HepG2 (cell line): ENCODE measurements around the gene ABCC10. TPM values are rescaled to one million over a fixed set of nuclear protein-coding genes. Genes with fewer than 3 reads are reported as not detected.

Experiments used
- AKNA ChIP-seq: sonication (generic); formaldehyde crosslinking; IDR thresholded peaks from 2 replicates; pipeline ENCODE4 v1.4.0; 2020; ENCODE audit warnings: missing genetic modification reagents, borderline replicate concordance
- IKZF1 ChIP-seq: fragments of 450-650 bp; IDR thresholded peaks from 2 replicates; pipeline ENCODE4 v1.7.1; 2016
- JDP2 ChIP-seq: sonication (generic); formaldehyde crosslinking; IDR thresholded peaks from 2 replicates; pipeline ENCODE4 v1.8.1; 2022; ENCODE audit warnings: missing genetic modification reagents, borderline replicate concordance
- KDM1A ChIP-seq: IDR thresholded peaks from 2 replicates; pipeline ENCODE4 v1.6.1; 2016; ENCODE audit warnings: missing compliant biosample characterization
- PCBP1 ChIP-seq: fragments of 200-400 bp; formaldehyde crosslinking; IDR thresholded peaks from 2 replicates; pipeline ENCODE4 v1.6.1; 2017; ENCODE audit warnings: mild to moderate bottlenecking, low read depth, low read length, borderline replicate concordance
- SRSF4 ChIP-seq: fragments of 200-400 bp; formaldehyde crosslinking; IDR thresholded peaks from one replicate; pipeline ENCODE4 v1.6.1; 2018; ENCODE audit warnings: mild to moderate bottlenecking, low read depth, low read length, moderate library complexity; ENCODE audit not compliant: poor library complexity, severe bottlenecking
- TBX2 ChIP-seq: sonication (generic); formaldehyde crosslinking; IDR thresholded peaks from 2 replicates; pipeline ENCODE4 v1.5.0; 2020; ENCODE audit warnings: missing genetic modification reagents, mild to moderate bottlenecking, borderline replicate concordance
- THAP11 ChIP-seq: IDR thresholded peaks from 2 replicates; pipeline ENCODE4 v1.6.1; 2016; ENCODE audit warnings: missing biosample characterization, missing genetic modification reagents
- ZNF691 ChIP-seq: sonication (generic); formaldehyde crosslinking; IDR thresholded peaks from 2 replicates; pipeline ENCODE4 v1.4.0; 2020; ENCODE audit warnings: missing genetic modification reagents, low read depth, mild to moderate bottlenecking, borderline replicate concordance
- ZNF7 ChIP-seq: IDR thresholded peaks from 2 replicates; pipeline ENCODE4 v1.6.1; 2016; ENCODE audit warnings: missing biosample characterization, missing genetic modification reagents
- ZNF788 ChIP-seq: sonication (generic); formaldehyde crosslinking; IDR thresholded peaks from 2 replicates; pipeline ENCODE4 v1.5.0; 2020; ENCODE audit warnings: mild to moderate bottlenecking, missing genetic modification reagents, borderline replicate concordance
- polyA plus RNA-seq, 8 experiments: library from polyadenylated mRNA; depleted of rRNA in 3 of 8; stranded (reverse) in 7 of 8; unstranded in 1 of 8; fragments of >200 nt; fragmentation: Illumina TruSeq in 4 of 8; extraction: Trizol in 4 of 8; gene quantifications; 2 replicates each; pipeline versions ENCODE4 v1.2.1 to v1.2.3, GENCODE V29; 2011 to 2016; ENCODE audit warnings: low read depth in 4 of 8, missing spikeins in 1 of 8, mixed read lengths in 1 of 8; ENCODE audit not compliant: insufficient read depth in 1 of 8
- total RNA-seq, 5 experiments: library from RNA; depleted of rRNA; stranded (reverse); fragments of >200 nt; fragmentation: Illumina TruSeq; extraction: Trizol; gene quantifications; 2 replicates each; pipeline ENCODE4 v1.2.3, GENCODE V29; 2016; ENCODE audit warnings: low read depth in 1 of 5
- TF ChIP-seq, protein P1 (sequence below): sonication (generic); formaldehyde crosslinking; IDR thresholded peaks from 2 replicates; pipeline ENCODE4 v1.4.0; 2020; ENCODE audit warnings: missing genetic modification reagents, borderline replicate concordance
- TF ChIP-seq, protein P2 (sequence below): IDR thresholded peaks from 2 replicates; pipeline ENCODE4 v1.6.1; 2016; ENCODE audit warnings: missing compliant biosample characterization, missing genetic modification reagents, borderline replicate concordance
- TF ChIP-seq, protein P3 (sequence below): sonication (generic); formaldehyde crosslinking; IDR thresholded peaks from 2 replicates; pipeline ENCODE4 v1.4.0; 2020; ENCODE audit warnings: missing genetic modification reagents

The ABCC10 gene
- total and polyA plus RNA-seq, 2 of the 13 experiments (the other 11 are each of a cell fraction or from before 2014, with no cell fraction given) = 16.0 to 24.3 TPM

DNA sequence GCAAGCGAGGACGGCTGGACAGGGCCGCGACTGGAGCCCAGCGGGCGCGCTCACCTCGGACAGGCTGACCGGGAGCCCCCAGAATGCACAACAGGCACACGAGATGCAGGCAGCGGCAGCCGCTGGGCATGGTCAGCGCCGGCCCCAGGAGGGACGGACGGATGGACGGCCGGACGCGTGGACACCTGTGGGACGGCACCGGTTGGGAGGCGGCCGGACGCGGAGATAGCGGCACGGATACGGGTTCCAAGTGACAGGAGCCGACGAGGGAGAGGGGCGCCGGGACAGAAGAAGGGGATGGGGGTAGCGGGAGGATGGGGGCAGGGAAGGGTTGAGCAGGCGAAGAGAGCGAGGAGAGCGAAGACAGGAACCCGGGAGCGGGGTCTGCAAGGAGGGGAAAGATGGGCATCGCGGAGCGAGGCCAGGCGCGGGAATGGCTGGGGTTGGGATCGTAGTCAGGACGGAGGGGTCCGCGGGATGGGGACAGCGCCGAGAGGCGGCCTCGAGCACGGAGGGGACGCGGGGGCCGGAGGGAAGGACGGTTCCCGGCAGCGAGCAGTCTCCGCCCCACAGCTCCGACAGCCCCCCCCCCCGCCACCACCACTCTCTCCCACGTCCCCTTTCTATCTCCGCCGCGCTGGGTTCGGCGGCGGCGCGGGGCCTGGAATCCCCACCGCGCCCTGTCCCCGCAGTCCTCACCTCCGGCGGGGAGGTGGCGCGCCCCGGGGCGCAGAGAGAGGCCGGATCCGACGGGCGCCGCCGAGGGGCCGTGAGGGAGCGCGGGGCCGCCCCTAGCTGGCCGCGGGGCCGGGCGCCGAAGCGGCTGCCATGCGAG lies 27.6 kb downstream of the ABCC10 start (continued):
- TF ChIP-seq, protein P1, sequence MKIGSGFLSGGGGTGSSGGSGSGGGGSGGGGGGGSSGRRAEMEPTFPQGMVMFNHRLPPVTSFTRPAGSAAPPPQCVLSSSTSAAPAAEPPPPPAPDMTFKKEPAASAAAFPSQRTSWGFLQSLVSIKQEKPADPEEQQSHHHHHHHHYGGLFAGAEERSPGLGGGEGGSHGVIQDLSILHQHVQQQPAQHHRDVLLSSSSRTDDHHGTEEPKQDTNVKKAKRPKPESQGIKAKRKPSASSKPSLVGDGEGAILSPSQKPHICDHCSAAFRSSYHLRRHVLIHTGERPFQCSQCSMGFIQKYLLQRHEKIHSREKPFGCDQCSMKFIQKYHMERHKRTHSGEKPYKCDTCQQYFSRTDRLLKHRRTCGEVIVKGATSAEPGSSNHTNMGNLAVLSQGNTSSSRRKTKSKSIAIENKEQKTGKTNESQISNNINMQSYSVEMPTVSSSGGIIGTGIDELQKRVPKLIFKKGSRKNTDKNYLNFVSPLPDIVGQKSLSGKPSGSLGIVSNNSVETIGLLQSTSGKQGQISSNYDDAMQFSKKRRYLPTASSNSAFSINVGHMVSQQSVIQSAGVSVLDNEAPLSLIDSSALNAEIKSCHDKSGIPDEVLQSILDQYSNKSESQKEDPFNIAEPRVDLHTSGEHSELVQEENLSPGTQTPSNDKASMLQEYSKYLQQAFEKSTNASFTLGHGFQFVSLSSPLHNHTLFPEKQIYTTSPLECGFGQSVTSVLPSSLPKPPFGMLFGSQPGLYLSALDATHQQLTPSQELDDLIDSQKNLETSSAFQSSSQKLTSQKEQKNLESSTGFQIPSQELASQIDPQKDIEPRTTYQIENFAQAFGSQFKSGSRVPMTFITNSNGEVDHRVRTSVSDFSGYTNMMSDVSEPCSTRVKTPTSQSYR (CRISPR knock-in tag) = no peak
- TF ChIP-seq SRSF4 (no peak), JDP2 (CRISPR knock-in tag) (no peak), ZNF691 (peak; percentile 53; the same call in 1 of the 2 replicates), AKNA (CRISPR knock-in tag) (no peak), KDM1A (CRISPR knock-in tag) (0 out of 2 replicates have a peak, but pooled peaks have one; percentile 35), IKZF1 (no peak), TBX2 (CRISPR knock-in tag) (peak; percentile 48; the same call in 1 of the 2 replicates), ZNF788 (CRISPR knock-in tag) (peak; percentile 82; the same call in 1 of the 2 replicates), PCBP1 (peak; percentile 60; the same call in 1 of the 2 replicates), THAP11 (peak; percentile 64), ZNF7 (CRISPR knock-in tag) (no peak)
- TF ChIP-seq, protein P2, sequence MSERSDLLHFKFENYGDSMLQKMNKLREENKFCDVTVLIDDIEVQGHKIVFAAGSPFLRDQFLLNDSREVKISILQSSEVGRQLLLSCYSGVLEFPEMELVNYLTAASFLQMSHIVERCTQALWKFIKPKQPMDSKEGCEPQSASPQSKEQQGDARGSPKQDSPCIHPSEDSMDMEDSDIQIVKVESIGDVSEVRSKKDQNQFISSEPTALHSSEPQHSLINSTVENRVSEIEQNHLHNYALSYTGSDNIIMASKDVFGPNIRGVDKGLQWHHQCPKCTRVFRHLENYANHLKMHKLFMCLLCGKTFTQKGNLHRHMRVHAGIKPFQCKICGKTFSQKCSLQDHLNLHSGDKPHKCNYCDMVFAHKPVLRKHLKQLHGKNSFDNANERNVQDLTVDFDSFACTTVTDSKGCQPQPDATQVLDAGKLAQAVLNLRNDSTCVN = 0 out of 2 replicates have a peak, but pooled peaks have one; percentile 18
- TF ChIP-seq, protein P3, sequence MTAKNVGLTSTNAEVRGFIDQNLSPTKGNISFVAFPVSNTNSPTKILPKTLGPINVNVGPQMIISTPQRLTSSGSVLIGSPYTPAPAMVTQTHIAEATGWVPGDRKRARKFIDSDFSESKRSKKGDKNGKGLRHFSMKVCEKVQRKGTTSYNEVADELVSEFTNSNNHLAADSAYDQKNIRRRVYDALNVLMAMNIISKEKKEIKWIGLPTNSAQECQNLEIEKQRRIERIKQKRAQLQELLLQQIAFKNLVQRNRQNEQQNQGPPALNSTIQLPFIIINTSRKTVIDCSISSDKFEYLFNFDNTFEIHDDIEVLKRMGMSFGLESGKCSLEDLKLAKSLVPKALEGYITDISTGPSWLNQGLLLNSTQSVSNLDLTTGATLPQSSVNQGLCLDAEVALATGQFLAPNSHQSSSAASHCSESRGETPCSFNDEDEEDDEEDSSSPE = peak; percentile 56
